Uterus (tissue), 4 donors: Measurements from ENCODE around the gene CDK5R1. TPM values are rescaled to one million over a fixed set of nuclear protein-coding genes. Genes with fewer than 3 reads are reported as not detected.

Source experiments
- DNase-seq, 2 donors: peaks; one replicate each; pipeline ENCODE4 v3.0.0-alpha.2; 2019 to 2020
- H3K27ac ChIP-seq, 2 donors: fragments of 200-600 bp; sonication (generic); 1 replicate in 1 of 2; 2 replicates in 1 of 2; pipeline ENCODE4 v1.5.1; 2016 to 2018
- H3K27me3 ChIP-seq, 2 donors: fragments of 200-600 bp; sonication (generic); one replicate each; pipeline ENCODE4 v1.5.1; 2018 to 2019; ENCODE audit warnings: control low read depth in 1 of 2
- H3K36me3 ChIP-seq, 2 donors: fragments of 200-600 bp; sonication (generic); one replicate each; pipeline ENCODE4 v1.5.1; 2019; ENCODE audit warnings: control low read depth in 1 of 2
- H3K4me1 ChIP-seq, 2 donors: fragments of 200-600 bp; sonication (generic); one replicate each; pipeline ENCODE4 v1.5.1; 2018 to 2019; ENCODE audit warnings: control low read depth in 1 of 2
- H3K4me3 ChIP-seq, 2 donors: fragments of 200-600 bp; sonication (generic); 1 replicate in 1 of 2; 2 replicates in 1 of 2; pipeline ENCODE4 v1.5.1; 2018 to 2019; ENCODE audit warnings: mild to moderate bottlenecking in 1 of 2
- H3K9me3 ChIP-seq, 2 donors: fragments of 200-600 bp; sonication (generic); one replicate each; pipeline ENCODE4 v1.5.1; 2019; ENCODE audit warnings: control low read depth in 1 of 2
- CTCF ChIP-seq, 4 experiments: fragments of 200-600 bp in 2 of 4; fragments of 450-650 bp in 2 of 4; sonication (generic) in 2 of 4; IDR thresholded peaks; one replicate each; pipeline ENCODE4 v1.5.1; 2016 to 2019; ENCODE audit warnings: antibody characterized with exemption in 4 of 4, mild to moderate bottlenecking in 2 of 4, moderate library complexity in 1 of 4
- POLR2A ChIP-seq, 2 donors: fragments of 450-650 bp; IDR thresholded peaks; one replicate each; pipeline ENCODE4 v1.6.1; 2016; ENCODE audit warnings: antibody characterized with exemption in 2 of 2, mild to moderate bottlenecking in 1 of 2, moderate library complexity in 1 of 2
- intact Hi-C: fragments of 100-400 bp; cut with DNase I; formaldehyde crosslinking; loops from one replicate; pipeline ENCODE4 v1.15.1; 2023; ENCODE audit warnings: low total_unique reads
- total RNA-seq, 4 donors: library from RNA; depleted of rRNA in 3 of 4; stranded (reverse); fragments of >200 nt in 3 of 4; gene quantifications; one replicate each; pipeline versions ENCODE4 v1.1.0 to v1.2.4, GENCODE V29; 2014 to 2023
- donor health status: DM: yes; HTN: yes; CAD: no.

The CDK5R1 gene
- total RNA-seq, 4 donors from 2014 or later, result 0.77 to 2.9 (median 1.4) TPM; not detected in 1

DNA sequence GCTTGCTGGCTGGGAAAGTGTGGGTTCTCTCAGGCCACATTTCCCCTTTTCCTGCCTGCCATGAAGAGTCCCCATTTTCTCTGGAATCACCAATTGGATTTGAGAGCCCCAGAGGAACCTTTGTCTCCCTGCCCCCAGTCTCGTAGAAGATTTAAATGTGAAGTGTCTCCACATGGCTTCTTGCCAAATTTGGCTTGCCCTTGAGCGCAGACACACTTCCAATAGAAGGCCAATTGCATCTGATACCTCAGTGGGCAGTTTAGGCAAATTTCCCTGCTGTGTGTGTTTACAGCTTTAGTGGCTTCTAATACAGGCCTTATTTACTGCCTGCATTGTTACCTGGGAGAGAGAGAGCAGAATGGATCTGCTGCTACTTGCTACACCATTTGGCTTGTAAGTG is 29.7 kb downstream of the CDK5R1 start:
- no peaks in the 10 kb centered on the region for H3K4me1 ChIP-seq
- no peak for DNase-seq
- H3K36me3 ChIP-seq, result no peaks in the 10 kb centered on the region
- H3K27me3 ChIP-seq, result no peaks in the 10 kb centered on the region
- no peak overlapping the region for H3K4me3 ChIP-seq
- no peak overlapping the region for H3K27ac ChIP-seq
- H3K9me3 ChIP-seq, result no peaks in the 10 kb centered on the region
- no peak for TF ChIP-seq CTCF (IDR thresholded peaks at IDR 0.05)
- TF ChIP-seq POLR2A (IDR thresholded peaks at IDR 0.05), result no peak
- intact Hi-C loops, result no loop called here

GRCh38 chr17:32516940-32517701 is 30.3 kb downstream of the CDK5R1 start:
- intact Hi-C loops, result no loop called here
- Histone ChIP-seq H3K4me1 (no peaks in the 10 kb centered on the region), H3K36me3 (no peaks in the 10 kb centered on the region), H3K4me3 (no peak overlapping the region), H3K27me3 (no peaks in the 10 kb centered on the region), H3K27ac (no peak overlapping the region), H3K9me3 (no peaks in the 10 kb centered on the region)
- TF ChIP-seq POLR2A (IDR thresholded peaks at IDR 0.05) (no peak), CTCF (IDR thresholded peaks at IDR 0.05) (no peak)
- DNase-seq, result no peak

- no peak overlapping the region for H3K4me3 ChIP-seq
- no peak for DNase-seq
- H3K27me3 ChIP-seq, result no peaks in the 10 kb centered on the region
- no peak overlapping the region for H3K27ac ChIP-seq
- no peaks in the 10 kb centered on the region for H3K36me3 ChIP-seq
- TF ChIP-seq POLR2A (IDR thresholded peaks at IDR 0.05) (no peak), CTCF (IDR thresholded peaks at IDR 0.05) (no peak)
- intact Hi-C loops, result no loop called here
- H3K9me3 ChIP-seq, result no peaks in the 10 kb centered on the region
- no peaks in the 10 kb centered on the region for H3K4me1 ChIP-seq
These were observed 31.2 kb downstream of the CDK5R1 start for GRCh38 chr17:32517982-32518381.

DNA sequence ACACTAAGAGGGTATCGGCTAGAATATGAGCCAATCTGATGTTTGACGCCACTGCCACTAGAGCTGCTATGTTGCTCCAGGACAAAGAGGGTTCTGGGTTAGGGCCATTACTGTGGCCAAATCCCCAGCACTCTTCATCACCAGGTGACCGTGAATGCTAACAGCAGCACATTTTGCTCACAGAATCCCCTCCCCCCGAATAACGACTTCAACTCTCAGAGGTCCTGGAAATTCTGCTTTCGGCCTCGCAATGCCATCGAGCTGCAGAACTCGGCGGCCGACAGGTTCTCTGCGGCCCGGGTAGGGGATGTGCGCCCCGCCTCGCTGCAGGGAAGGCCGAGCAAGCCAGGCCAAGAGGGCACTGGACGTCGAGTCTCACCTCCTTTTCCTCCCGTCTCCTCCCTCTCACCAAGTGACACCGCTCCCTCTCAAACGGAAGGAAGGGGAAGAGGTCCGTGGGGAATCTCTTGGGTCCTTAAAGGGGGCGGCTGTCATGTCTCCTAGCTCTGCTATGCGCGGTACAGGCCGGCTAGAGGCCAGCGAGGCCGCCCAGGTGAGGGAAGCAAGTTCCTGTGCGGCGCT is 31.9 kb downstream of the CDK5R1 start:
- DNase-seq, result no peak
- peak overlapping the region in 1 of 2 donors; percentile 11 for H3K27ac ChIP-seq
- no peaks in the 10 kb centered on the region for H3K27me3 ChIP-seq
- intact Hi-C loops, result no loop called here
- no peaks in the 10 kb centered on the region for H3K9me3 ChIP-seq
- H3K4me1 ChIP-seq, result no peaks in the 10 kb centered on the region
- TF ChIP-seq CTCF (IDR thresholded peaks at IDR 0.05) (no peak), POLR2A (IDR thresholded peaks at IDR 0.05) (no peak)
- no peaks in the 10 kb centered on the region for H3K36me3 ChIP-seq
- peak overlapping the region; percentile 39 to 40 for H3K4me3 ChIP-seq
